Stimulated activated CD4-positive, alpha-beta T cell treated with anti-CD3 and anti-CD28 coated beads, Interleukin-15, amount 100 ng/mL, for 48 hours (primary cell): ENCODE results near the gene PTPRCAP.

Source experiments
- DNase-seq, 2 donors: peaks; one replicate each; pipeline ENCODE4 v3.0.0-alpha.2; 2020; ENCODE audit warnings: low read depth in 2 of 2

Gene PTPRCAP

GRCh38 chr11:67423891-67424613, 13.4 kb downstream of the PTPRCAP start:
- DNase-seq: no peak

- DNase-seq: no peak
Observed at GRCh38 chr11:67423466-67423865, 14.0 kb downstream of the PTPRCAP start.

GRCh38 chr11:67422891-67423290, 14.6 kb downstream of the PTPRCAP start:
- no peak for DNase-seq

GRCh38 chr11:67421430-67422031, 16.0 kb downstream of the PTPRCAP start:
- DNase-seq: no peak

GRCh38 chr11:67420646-67421429, 16.6 kb downstream of the PTPRCAP start:
- peak; percentile 96 to 99 for DNase-seq

- no peak for DNase-seq
Observed at GRCh38 chr11:67420147-67420645, 17.3 kb downstream of the PTPRCAP start.

- no peak for DNase-seq
Observed at GRCh38 chr11:67419325-67420049, 18.0 kb downstream of the PTPRCAP start.

- no peak for DNase-seq
Observed at GRCh38 chr11:67418476-67419281, 18.8 kb downstream of the PTPRCAP start.

- no peak for DNase-seq
Observed at GRCh38 chr11:67417425-67417824, 20.1 kb downstream of the PTPRCAP start.

GRCh38 chr11:67416416-67417335, 20.8 kb downstream of the PTPRCAP start:
- DNase-seq: no peak

- DNase-seq: no peak
Observed at GRCh38 chr11:67415501-67416304, 21.8 kb downstream of the PTPRCAP start, which contains the start of gene CARNS1. Gene CARNS1 (plus strand): TSS chr11:67415678. CDS start chr11:67416200, 522 bp downstream.

- DNase-seq: no peak
Observed at GRCh38 chr11:67413266-67413849, 24.1 kb downstream of the PTPRCAP start.

- no peak for DNase-seq
Observed at GRCh38 chr11:67412495-67413179, 24.8 kb downstream of the PTPRCAP start.

GRCh38 chr11:67411785-67412152, 25.7 kb downstream of the PTPRCAP start:
- no peak for DNase-seq

- DNase-seq: no peak
Observed at GRCh38 chr11:67410984-67411784, 26.3 kb downstream of the PTPRCAP start.

GRCh38 chr11:67410369-67410831, 27.1 kb downstream of the PTPRCAP start:
- DNase-seq: no peak

- no peak for DNase-seq
Observed at GRCh38 chr11:67409781-67410368, 27.6 kb downstream of the PTPRCAP start.
